Measurements from ENCODE around the gene CLSTN2.

The CLSTN2 gene

DNA sequence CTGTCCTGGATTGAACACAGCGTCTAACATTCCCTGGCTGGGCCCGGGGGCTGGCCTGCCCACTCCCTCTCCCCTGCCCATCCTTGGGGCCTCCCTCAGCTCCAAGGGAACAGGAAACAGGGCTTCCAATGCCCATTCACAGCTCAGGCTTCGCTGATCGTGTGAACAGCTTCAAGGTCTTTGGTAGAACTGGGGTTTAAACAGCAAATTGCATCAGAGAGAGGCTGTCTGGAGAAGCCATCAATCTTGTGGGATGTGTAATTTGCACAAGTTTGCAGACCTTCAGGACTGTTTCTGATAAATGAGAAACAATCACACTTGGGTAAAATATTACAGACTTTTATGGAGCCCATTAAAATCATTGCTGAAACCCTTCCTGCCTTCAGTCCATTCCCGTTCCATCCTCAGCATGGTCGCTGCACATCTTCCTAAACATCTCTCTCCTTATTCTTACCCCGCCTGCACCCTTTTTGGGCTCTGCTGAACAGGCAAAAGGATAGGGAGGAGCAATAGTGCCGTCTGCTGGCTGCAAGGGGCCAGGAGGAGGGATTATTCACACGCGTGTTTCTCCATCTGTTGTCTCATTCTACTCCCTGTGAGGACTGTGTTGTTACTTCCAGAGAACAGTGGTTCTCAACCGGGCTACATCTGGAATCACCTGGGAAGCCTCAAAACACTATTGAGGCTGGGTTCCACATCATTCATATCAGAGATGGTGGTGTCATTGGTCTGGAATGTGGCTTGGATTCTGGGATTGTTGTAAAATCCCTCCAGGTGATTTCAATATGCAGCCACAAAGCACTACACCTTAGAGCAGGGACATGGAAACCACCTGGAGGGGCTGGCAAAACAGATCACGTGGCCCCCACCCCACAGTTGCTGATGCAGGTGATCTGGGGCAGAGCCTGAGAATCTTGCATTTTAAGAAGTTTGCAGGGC lies 116.3 kb downstream of the CLSTN2 start:
- DNase-seq (ENCODE audit: low read depth, low spot score): no peak

DNA sequence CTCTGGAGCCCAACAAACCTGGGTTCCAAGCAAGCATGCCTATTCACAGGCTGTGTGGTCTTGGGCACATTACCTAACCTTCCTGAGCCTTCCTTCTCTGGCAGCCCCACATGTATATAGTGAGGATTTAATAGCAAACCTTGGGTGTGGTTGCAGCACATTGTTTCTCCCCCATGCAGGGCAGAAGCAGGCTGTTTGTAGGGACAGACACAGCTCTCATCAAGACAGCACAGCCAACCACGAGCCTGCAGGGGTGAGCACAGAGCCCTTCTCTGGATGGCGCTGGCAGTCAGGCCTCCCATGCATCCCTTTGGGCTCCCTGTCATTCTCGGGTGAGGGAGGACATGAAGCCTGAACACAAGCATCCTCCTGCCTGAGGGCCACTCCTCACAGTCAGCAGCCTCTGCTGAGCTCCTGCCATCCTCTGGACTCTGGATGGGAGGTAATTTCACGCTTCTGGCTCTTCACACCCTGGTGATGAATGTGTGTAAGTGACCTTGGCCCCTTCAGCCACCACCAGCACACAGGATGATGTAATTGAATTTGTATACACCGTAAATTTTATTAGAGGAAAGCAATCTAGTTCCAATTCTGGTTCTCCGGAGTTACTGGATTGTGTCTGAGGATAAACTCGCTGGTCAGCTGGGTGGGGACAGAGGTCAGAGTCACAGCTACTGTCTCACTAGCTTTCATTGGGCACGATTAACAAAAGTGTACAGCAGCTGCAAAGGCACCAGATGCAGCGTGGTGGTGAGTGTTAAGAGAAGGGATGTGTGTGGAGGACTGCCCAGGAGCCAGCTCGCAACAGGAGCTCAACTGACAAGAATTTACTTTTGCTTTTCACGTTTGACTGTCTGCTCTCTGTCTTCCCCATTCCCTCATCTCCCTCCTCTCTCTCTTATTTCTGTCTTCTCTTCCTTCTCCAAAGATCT lies 118.1 kb downstream of the CLSTN2 start:
- DNase-seq (ENCODE audit: low read depth, low spot score): no peak

DNA sequence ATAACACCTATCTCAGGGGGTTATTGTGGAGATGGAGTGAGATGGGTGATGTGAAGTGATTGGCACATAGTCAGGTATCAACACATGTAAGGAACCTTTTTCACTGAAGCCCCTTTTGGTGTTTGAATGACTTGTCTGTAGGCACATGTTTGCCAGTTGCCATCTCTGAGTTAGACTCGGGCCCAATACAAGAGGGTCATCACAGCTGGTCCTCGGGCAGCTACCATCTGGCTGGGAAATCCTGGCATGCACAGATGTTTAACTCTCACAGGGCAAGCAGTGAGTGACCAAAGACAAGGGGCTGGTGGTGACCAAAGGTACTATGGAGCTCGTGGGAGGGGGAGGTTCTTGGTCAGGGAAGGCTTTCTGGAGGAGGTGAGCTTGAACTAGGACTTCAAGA lies 118.8 kb downstream of the CLSTN2 start:
- no peak for DNase-seq (ENCODE audit: low read depth, low spot score)

DNA sequence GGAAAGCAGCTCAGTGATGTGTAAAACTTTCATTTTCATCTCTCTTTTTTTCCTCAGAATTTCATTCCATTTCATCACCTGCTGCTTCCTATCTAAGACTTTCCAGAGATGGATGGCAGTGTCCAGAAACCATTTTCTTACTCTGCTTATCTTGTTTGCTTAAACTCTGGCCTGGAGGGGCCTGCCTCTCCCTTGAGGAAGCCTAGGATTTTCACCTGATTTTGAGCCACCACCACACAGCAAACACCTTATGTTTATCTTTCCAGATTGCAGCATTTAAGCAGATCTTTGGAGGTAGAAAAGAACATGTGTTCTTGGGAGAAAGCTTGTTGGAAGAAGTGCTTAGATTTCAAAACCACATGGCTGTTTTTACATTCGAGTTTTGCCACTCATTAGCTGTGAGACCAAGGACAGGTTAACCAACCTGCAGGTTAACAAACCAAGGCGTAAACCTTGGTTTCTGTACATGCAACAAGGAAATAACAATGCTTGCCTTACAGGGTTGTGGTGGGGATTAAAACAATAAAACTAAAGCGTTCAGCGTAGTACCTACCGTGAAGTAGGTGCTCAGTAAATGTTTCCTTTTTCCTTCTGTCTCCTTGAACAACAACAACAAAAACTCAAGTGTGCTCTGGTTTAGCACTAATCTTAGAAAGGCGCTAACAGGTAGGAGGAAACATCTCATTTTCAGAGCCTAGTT lies 120.3 kb downstream of the CLSTN2 start:
- DNase-seq (ENCODE audit: low read depth, low spot score): no peak

DNA sequence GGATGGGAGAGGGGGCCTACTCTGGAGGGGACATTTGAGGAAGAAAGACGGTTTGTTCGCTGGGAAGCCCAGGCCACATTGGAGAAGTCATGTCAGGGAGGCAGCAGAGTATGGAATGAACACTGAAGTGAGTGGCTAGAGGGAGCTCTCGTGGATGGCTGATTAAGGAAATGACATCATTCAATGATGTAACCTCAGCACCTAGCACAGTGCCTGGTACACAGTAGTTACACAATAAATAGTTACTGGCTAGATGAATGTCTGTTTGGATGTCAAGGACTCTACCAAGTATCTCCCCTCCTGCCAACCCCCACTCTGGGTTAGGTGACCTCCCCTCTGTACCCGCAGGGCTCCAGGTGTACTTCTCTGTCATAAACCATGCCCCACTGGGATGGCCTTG lies 121.1 kb downstream of the CLSTN2 start:
- no peak for DNase-seq (ENCODE audit: low read depth, low spot score)

DNA sequence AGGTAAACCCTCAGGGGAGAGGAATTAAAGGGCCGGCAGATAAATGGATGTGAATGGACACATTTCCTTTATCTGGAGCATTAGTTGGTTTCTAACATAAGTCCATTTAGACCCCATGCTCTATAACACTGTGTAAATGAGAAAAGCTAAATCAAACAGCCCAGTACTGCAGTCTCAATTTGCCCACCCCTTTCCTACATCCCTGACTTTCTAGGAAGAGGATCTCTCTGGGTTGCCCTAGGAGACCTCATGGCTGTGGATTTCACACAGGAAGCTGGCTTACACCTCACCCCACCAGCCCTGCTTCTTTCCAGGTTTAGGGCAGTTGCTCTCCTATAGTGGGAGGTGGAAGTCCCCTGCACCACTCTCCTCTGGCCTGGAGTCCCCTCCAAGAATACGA lies 126.2 kb downstream of the CLSTN2 start:
- DNase-seq (ENCODE audit: low read depth, low spot score): no peak

DNA sequence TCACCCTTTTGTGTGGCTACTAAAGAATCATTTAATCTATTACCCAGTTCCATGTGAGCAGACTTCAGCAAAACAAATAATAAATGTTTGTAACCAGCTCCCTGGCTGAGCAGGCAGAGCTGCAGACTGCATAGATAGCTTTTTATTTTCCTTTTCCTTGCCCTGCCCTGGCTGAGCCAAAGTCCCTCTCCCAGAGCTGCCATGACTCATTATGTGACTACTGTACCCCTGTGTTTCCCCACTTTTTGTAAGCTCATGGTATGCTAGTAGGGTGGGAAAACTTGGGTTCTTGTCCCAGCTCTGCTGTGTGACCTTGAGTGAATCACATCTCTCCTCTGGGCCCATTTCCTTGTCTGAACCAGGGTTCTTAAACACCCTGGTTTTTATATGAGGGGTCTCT lies 127.5 kb downstream of the CLSTN2 start:
- DNase-seq (ENCODE audit: low read depth, low spot score): no peak

DNA sequence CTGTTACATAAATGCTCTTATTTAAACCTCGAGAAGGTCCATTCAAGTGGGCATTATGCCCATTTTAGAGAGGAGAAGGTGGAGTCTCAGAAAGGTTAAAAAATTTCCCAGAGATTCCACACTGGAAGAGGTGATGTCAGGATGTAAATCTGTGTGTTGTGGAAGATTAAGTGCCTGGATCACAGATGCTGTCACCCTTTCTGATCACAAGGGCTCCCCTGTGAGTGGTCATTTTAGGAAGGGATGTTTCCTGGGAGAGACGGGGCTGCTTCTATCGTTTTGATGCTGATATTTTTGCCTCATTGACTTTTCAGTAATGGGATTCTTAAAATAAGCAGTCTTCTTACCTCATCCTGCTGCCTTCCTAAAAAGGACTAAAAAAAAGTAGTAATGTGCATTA lies 132.5 kb downstream of the CLSTN2 start:
- no peak for DNase-seq (ENCODE audit: low read depth, low spot score)

DNA sequence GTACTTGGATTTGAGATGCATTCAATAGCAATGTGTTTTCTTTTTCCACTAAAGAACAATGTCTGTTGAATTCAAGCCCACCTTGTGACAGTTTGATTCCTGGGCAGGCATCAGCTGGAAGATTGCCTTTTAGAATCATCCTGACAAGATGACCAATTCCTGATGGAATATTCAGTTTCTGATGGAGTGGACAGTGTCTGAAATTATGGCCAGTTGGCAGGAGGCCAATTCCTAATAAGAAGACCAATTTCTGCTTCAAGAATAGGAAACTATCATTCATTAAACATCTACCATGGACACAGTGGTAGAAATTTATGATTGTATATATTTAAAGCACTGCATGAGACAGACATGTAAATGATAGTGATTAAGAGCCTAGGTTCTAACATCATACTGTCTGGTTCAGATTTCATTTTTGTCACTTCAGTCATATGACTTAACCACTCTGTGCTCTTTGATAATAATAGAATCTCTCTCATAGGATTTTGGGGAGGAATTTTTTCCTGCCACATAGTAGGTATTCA lies 133.6 kb downstream of the CLSTN2 start:
- no peak for DNase-seq (ENCODE audit: low read depth, low spot score)

DNA sequence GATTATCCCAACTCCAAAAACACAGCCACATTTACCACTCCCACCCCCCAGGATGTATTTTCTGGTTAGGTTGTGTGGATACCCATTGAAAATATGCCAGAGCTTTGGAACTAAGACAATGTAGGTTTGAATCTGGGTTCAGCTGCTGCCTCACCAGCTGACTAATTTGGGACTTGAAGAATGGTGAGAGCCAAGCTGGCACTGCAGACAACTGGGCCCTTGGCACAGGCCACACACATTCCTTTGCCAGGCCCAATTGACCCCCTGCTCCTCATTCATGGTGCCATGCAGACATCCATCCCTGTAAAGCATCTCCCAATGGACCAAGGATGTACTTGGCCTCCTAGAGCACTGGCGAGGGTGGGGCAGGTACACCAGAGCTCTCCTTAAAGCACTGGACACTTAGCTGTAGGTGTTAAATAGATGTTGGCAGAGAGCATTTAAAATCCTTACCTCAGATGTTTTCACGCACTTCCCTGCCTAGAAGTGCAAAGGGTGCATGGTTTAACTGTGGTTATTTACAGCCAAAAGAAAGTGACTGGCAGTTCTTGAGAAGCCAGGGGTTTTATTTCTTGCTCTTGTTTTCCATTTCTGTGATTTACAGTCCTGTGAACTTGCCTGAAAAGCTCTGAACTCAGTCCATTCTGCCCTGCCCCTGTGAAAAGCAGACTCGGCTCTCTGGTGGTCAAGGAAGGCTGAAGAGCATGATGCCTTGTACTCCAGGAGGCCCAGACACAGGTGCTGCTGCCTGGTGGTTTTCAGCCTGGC lies 138.5 kb downstream of the CLSTN2 start:
- DNase-seq (ENCODE audit: low read depth, low spot score): no peak

DNA sequence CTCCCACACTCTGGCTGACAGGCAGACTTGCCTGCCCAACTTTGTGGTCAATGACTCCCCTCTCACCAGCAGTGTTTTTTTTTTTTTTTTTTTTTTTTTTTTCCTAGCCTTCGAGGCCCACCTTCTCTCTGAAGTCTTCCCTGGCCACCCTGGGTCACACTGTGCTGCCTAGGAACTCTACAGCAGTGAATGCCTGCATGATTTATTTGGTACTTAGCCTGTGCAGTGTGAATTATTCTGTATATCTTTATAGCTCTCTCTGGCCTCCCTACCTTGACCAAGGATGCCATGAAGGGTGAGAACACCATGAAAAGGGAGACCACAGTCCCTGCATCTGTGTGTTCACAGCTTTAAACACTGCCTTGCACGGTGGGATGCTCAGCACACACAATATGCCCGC lies 141.6 kb downstream of the CLSTN2 start:
- no peak for DNase-seq (ENCODE audit: low read depth, low spot score)

DNA sequence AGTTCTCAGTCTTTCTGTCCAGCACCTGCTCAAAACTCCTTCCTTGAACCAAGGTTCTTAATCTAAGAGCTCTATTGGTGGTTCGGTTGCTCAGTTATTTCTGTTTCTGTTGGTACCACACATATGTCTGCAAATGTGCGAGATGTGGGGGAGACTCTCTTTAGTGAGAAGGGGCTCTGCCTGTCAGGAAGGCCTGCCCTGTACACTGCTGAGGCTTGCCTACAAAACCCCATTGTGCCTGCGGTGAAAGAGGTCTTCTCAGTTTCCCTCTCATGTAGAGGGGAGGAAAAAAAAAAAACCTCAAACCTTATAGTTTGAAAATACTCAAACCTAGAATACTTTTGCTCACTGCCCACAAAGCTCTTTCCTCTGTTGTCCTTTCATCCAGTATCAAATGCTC lies 142.4 kb downstream of the CLSTN2 start:
- no peak for DNase-seq (ENCODE audit: low read depth, low spot score)

DNA sequence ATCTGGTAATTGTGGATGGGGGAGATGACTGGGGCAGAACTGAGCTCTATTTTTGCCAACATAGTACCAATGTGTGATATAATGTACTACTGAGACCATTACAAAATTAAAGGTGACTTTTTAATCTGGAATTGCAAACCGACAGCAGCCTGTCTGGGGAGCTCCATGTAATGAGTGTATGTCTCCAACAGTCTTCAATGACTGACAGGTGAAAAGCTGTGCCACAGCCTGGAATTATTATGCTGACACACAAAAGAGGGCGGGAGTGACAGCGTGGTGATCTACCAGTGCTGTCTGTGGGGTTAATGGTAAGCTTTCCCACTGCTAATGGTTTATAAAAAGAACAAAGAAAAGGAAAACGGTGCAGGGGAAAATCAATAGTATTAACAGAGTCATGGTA lies 143.4 kb downstream of the CLSTN2 start:
- no peak for DNase-seq (ENCODE audit: low read depth, low spot score)

DNA sequence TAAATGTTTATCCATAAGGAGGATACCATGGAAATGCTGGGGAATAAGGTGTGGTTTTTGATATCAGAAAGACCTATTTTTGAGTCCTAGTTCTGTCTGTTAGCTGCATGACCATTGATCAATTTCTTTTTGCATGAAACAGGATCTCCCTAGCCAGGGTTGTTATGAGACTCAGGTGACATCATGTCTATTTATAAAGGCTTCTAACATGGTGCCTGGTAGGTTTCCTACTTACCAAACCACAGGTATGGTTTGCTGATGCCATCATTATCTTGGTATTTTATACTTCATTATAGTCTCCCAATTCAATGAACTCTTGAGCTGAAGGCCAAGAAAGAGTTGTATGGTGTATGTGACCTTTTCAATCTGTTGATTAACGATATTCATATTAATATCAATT lies 144.0 kb downstream of the CLSTN2 start:
- no peak for DNase-seq (ENCODE audit: low read depth, low spot score)

DNA sequence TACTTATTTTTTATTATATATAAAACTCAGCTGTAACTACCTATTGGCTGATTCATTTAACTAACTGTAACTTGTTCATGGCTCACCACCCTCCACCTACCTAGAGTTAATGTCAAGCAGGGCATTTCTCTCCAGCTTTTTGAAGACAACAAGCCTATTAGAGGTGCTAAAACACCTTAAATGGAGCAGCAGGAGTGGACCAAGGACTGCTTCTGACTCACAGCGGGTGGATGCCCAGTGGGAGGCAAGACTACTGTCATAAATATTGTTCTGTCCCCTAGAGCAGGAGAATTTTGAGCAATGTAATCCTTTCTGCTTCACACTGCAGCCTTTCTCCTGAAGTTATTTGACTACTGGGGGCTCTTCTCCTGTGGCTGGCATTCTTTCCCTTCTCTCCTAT lies 146.9 kb downstream of the CLSTN2 start:
- DNase-seq (ENCODE audit: low read depth, low spot score): no peak

DNA sequence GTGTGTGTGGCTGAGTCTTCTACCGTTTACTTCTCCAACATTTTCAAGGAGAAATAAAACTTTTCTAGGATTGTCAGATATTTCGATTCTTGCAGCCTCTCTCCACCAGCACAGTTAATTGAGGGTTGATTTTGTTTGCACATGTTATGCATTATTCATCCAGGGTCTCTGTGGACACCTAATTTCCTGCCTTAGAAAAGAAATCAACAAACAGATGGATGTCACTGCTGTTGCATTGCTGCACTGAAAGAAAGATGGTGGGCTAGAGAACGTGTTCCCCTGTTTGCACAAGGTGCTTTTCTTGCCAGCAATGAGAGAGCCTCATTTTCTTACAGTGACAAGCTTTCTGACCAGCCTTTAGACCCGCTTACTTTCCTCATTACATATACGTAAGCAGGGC lies 150.0 kb downstream of the CLSTN2 start:
- no peak for DNase-seq (ENCODE audit: low read depth, low spot score)

DNA sequence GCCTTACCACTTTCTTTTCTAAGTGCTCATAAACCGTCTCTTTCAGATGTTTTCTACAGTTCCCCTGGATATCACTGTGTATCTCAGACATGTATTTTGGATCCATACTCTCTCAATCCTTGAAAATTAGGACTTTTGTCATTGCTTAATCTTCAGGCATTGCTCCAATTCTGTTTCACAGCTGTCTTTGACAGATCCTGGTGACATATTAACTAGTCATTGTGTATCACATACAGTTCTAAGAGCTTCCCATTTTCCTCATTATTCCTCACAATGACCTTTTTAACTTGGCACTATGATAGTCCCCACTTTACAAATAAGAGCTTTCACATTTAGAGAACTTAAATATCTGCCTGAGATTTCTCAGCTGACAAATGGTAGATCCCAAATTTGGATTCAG lies 151.7 kb downstream of the CLSTN2 start:
- DNase-seq (ENCODE audit: low read depth, low spot score): no peak

DNA sequence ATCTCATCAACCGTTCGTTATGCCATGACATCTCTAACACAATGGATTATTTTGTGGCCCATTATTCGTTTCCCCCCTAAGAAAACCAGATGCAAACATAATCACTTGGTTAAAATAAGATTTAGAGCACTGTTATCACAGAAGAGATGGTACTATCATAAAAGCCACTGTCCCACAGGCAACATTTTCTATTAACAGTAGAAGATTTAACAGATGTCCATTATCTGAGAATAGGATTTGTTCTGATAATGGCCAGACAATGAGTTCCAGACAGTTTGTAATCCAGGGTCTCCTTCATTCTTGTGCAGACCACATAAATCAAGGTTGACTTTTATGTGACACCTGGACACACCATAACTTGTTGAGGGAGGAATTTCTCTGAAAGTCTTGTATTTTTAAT lies 153.1 kb downstream of the CLSTN2 start:
- DNase-seq (ENCODE audit: low read depth, low spot score): no peak

DNA sequence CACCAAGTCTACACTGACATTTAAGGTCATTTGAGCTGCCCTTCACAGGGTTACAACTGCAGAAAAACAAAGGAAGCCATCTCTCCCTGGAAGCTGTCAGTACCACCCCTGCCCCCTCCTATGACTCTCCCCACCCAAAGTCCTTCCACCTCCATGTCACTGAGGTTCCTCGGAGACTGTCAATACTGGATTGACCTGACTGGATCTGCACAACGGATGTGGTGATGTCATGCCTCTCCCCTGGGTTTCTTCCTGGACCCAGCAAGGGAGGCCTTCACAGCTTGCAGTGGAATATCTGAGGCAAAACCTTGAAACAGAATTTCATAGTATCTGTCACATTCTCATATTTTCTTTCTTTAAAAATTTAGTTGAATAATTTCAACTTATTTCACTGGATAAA lies 153.5 kb downstream of the CLSTN2 start:
- DNase-seq (ENCODE audit: low read depth, low spot score): no peak

DNA sequence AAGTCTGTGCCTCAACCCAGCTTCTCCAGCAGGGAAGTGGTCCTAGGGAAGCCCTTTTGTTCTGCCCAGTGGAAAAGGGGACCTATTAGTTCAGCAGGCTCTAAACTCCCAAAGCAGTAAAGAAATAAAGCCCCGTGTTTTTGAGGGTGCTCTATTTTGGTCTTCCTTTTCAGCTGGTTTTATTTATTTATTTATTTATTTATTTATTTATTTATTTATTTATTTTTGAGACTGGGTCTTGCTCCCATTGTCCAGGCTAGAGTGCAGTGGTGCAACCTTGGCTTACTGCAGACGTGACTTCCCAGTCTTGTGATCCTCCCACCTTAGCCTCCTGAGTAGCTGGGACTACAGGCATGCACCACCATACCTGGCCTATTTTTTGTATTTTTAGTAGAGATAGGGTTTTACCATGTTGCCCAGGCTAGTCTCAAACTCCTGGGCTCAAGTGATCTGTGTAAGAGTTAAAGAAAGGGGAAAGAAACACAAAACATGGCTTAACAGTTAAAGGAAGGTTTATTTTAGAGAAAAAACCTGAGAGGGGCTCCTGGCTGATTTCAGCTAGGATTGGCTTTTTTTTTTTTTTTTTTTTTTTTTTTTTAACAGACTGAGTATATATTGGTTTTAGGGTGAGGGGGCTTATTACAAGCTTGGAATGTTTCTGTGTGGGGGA lies 154.6 kb downstream of the CLSTN2 start:
- no peak for DNase-seq (ENCODE audit: low read depth, low spot score)

Measured in activated CD4-positive, CD25-positive, alpha-beta regulatory T cell treated with anti-CD3 and anti-CD28 coated beads, Interleukin-2, amount 50 U/mL, for 16 hours (primary cell).